Naive thymus-derived CD4-positive, alpha-beta T cell (primary cell): ENCODE measurements around the gene NOS3. TPM values are rescaled to one million over a fixed set of nuclear protein-coding genes. Genes with fewer than 3 reads are reported as not detected.
"Not testable (repeated sequence)": the region's sequence is repeated elsewhere in the genome, so short reads cannot be mapped to it uniquely, and the experiment has no call there.

Source experiments
- ATAC-seq: fragments of 150-1000 bp; cut with Tn5 transposase; 2 replicates; pipeline ENCODE4 v1.10.0; 2021; ENCODE audit warnings: mild to moderate bottlenecking, moderate library complexity
- CTCF ChIA-PET: fragments of 350-600 bp; sonication (Branson Sonifier 250); formaldehyde crosslinking; loops from one replicate; lab custom pipeline; 2021; ENCODE audit warnings: antibody characterized with exemption; lab: Charles Lee
- POLR2A ChIA-PET: fragments of 350-600 bp; sonication (Branson Sonifier 250); formaldehyde crosslinking; loops from one replicate; lab custom pipeline; 2021; ENCODE audit warnings: antibody characterized with exemption, inconsistent platforms; lab: Charles Lee
- DNase-seq, 9 donors: peaks; one replicate each; pipeline versions ENCODE4 v3.0.0 to v3.0.0-alpha.2; 2020 to 2022; ENCODE audit warnings: mixed read lengths in 1 of 9
- H3K27ac ChIP-seq: one replicate; pipeline ENCODE4 v1.7.0; 2013; ENCODE audit warnings: mild to moderate bottlenecking, low read depth, low read length, moderate library complexity
- H3K27me3 ChIP-seq, 2 donors: one replicate each; pipeline ENCODE4 v1.7.0; 2013; ENCODE audit warnings: low read length in 2 of 2, mild to moderate bottlenecking in 2 of 2, moderate library complexity in 2 of 2; ENCODE audit not compliant: control insufficient read depth in 2 of 2, insufficient read depth in 2 of 2
- H3K36me3 ChIP-seq, 3 experiments: 1 replicate in 2 of 3; 2 replicates in 1 of 3; pipeline ENCODE4 v1.7.0; 2013; ENCODE audit warnings: low read length in 3 of 3, mild to moderate bottlenecking in 3 of 3, moderate library complexity in 1 of 3; ENCODE audit not compliant: insufficient read depth in 3 of 3, control insufficient read depth in 2 of 3
- H3K4me1 ChIP-seq, 2 donors: one replicate each; pipeline ENCODE4 v1.7.0; 2013; ENCODE audit warnings: low read length in 2 of 2, mild to moderate bottlenecking in 2 of 2, moderate library complexity in 1 of 2; ENCODE audit not compliant: control insufficient read depth in 2 of 2, insufficient read depth in 2 of 2
- H3K4me3 ChIP-seq: 2 replicates; pipeline ENCODE4 v1.7.0; 2013; ENCODE audit warnings: mild to moderate bottlenecking, low read length
- H3K9me3 ChIP-seq, 3 experiments: 1 replicate in 2 of 3; 2 replicates in 1 of 3; pipeline ENCODE4 v1.7.0; 2013; ENCODE audit warnings: low read length in 3 of 3; ENCODE audit not compliant: control insufficient read depth in 2 of 3
- H3K27ac Mint-ChIP-seq, 9 donors: one replicate each; pipeline ENCODE4 v1.8.0; 2020 to 2022; ENCODE audit warnings: mixed read lengths in 9 of 9, mild to moderate bottlenecking in 8 of 9, moderate library complexity in 5 of 9, inconsistent platforms in 2 of 9
- H3K27me3 Mint-ChIP-seq, 5 donors: one replicate each; pipeline ENCODE4 v1.8.0; 2021 to 2022; ENCODE audit warnings: mixed read lengths in 5 of 5, mild to moderate bottlenecking in 1 of 5
- H3K36me3 Mint-ChIP-seq, 5 donors: one replicate each; pipeline ENCODE4 v1.8.0; 2020 to 2022; ENCODE audit warnings: mixed read lengths in 5 of 5, mild to moderate bottlenecking in 3 of 5, inconsistent platforms in 1 of 5
- H3K4me1 Mint-ChIP-seq, 7 donors: one replicate each; pipeline ENCODE4 v1.8.0; 2020 to 2022; ENCODE audit warnings: mixed read lengths in 7 of 7, mild to moderate bottlenecking in 3 of 7, inconsistent platforms in 1 of 7
- H3K4me3 Mint-ChIP-seq, 10 donors: one replicate each; pipeline ENCODE4 v1.8.0; 2020 to 2022; ENCODE audit warnings: mild to moderate bottlenecking in 10 of 10, mixed read lengths in 10 of 10, moderate library complexity in 6 of 10, inconsistent platforms in 2 of 10
- H3K9me3 Mint-ChIP-seq, 11 donors: one replicate each; pipeline ENCODE4 v1.8.0; 2020 to 2022; ENCODE audit warnings: mixed read lengths in 11 of 11, mild to moderate bottlenecking in 4 of 11, inconsistent platforms in 1 of 11, moderate library complexity in 1 of 11
- intact Hi-C, 2 donors: fragments of 100-400 bp; cut with micrococcal nuclease; formaldehyde crosslinking; loops; one replicate each; pipeline ENCODE4 v1.15.1; 2023
- polyA plus RNA-seq, 2 donors: library from polyadenylated mRNA; unstranded; fragments of 300-500 nt; fragmentation: Illumina TruSeq; gene quantifications; one replicate each; pipeline ENCODE4 v1.2.3, GENCODE V29; 2021
- total RNA-seq, 6 experiments: library from RNA in 5 of 6; stranded (reverse) in 5 of 6; gene quantifications; 1 replicate in 5 of 6; 2 replicates in 1 of 6; pipeline ENCODE4 v1.2.3 and lab custom pipeline; 2021 to 2026

NOS3 gene
- total and polyA plus RNA-seq, 7 experiments from 2014 or later: 2.8 to 19.1 (median 7.9) TPM

- H3K4me1 ChIP-seq, H3K36me3 Mint-ChIP-seq, H3K4me3 Mint-ChIP-seq, H3K9me3 ChIP-seq, H3K27me3 Mint-ChIP-seq, ATAC-seq, H3K4me3 ChIP-seq, intact Hi-C loops, H3K27me3 ChIP-seq, DNase-seq, H3K9me3 Mint-ChIP-seq, POLR2A ChIA-PET, H3K27ac Mint-ChIP-seq, CTCF ChIA-PET, H3K27ac ChIP-seq: not testable (repeated sequence)
- H3K36me3 ChIP-seq: peaks cover 0 to 50% (median 3%) of the 10 kb centered on the region in 3 experiments
- peaks cover 0 to 14% (median 0%) of the 10 kb centered on the region in 7 donors for H3K4me1 Mint-ChIP-seq
Measured at GRCh38 chr7:151043449-151043848, 52.6 kb downstream of the NOS3 start.

DNA sequence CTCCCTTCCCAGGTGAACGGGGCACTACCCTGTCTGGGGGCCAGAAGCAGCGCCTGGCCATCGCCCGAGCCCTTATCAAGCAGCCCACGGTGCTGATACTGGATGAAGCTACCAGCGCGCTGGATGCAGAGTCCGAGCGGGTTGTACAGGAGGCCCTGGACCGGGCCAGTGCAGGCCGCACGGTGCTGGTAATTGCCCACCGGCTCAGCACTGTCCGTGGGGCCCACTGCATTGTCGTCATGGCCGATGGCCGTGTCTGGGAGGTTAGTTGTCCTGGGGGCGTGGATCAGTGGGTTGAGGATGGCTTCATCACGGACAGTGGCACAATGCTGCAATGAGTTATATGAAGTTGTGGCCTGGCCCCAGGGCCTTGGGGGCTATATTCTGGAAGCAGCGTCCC is 53.1 kb downstream of the NOS3 start:
- intact Hi-C loops: no loop called here
- Histone ChIP-seq H3K4me3 (no peak overlapping the region), H3K27ac (no peak overlapping the region), H3K36me3 (peaks cover 0 to 50% (median 3%) of the 10 kb centered on the region in 3 experiments), H3K27me3 (no peaks in the 10 kb centered on the region), H3K9me3 (no peaks in the 10 kb centered on the region), H3K4me1 (no peaks in the 10 kb centered on the region)
- no peaks in the 10 kb centered on the region for H3K27me3 Mint-ChIP-seq
- ChIA-PET CTCF (no interaction called here), POLR2A (no interaction called here)
- peaks cover 0 to 7% (median 0%) of the 10 kb centered on the region in 5 donors for H3K36me3 Mint-ChIP-seq
- no peaks in the 10 kb centered on the region for H3K9me3 Mint-ChIP-seq
- ATAC-seq (no peak), DNase-seq (no peak)
- H3K4me1 Mint-ChIP-seq: peaks cover 0 to 9% (median 3%) of the 10 kb centered on the region in 7 donors
- H3K27ac Mint-ChIP-seq: no peak overlapping the region
- H3K4me3 Mint-ChIP-seq: no peak overlapping the region

GRCh38 chr7:151045262-151045661 is 54.4 kb downstream of the NOS3 start:
- Mint-ChIP-seq H3K36me3 (peaks cover 0 to 7% (median 0%) of the 10 kb centered on the region in 5 donors), H3K9me3 (no peaks in the 10 kb centered on the region), H3K27ac (no peak overlapping the region), H3K4me1 (peaks cover 0 to 4% (median 0%) of the 10 kb centered on the region in 7 donors), H3K4me3 (no peak overlapping the region), H3K27me3 (peaks cover 0 to 6% (median 0%) of the 10 kb centered on the region in 5 donors)
- Histone ChIP-seq H3K27me3 (no peaks in the 10 kb centered on the region), H3K9me3 (no peaks in the 10 kb centered on the region), H3K36me3 (peaks cover 0 to 50% (median 3%) of the 10 kb centered on the region in 3 experiments), H3K27ac (no peak overlapping the region), H3K4me1 (no peaks in the 10 kb centered on the region), H3K4me3 (no peak overlapping the region)
- no peak for DNase-seq
- ChIA-PET POLR2A (interaction anchor here (0.6 kb wide), 1 partner anchor 17 kb away, joined by 3 read pairs; no protein-coding TSS in a partner anchor), CTCF (no interaction called here)
- ATAC-seq: no peak
- intact Hi-C loops: no loop called here

GRCh38 chr7:151045967-151046366 is 55.1 kb downstream of the NOS3 start:
- DNase-seq: no peak
- Mint-ChIP-seq H3K36me3 (peaks cover 0 to 7% (median 0%) of the 10 kb centered on the region in 5 donors), H3K4me3 (no peak overlapping the region), H3K27me3 (peaks cover 0 to 7% (median 0%) of the 10 kb centered on the region in 5 donors), H3K27ac (peak overlapping the region in 1 of 9 donors; percentile 52), H3K4me1 (peaks cover 0 to 4% (median 0%) of the 10 kb centered on the region in 7 donors), H3K9me3 (no peaks in the 10 kb centered on the region)
- ChIA-PET POLR2A (no interaction called here), CTCF (no interaction called here)
- Histone ChIP-seq H3K27ac (no peak overlapping the region), H3K27me3 (no peaks in the 10 kb centered on the region), H3K9me3 (no peaks in the 10 kb centered on the region), H3K4me3 (no peak overlapping the region), H3K4me1 (peaks cover 0 to 3% of the 10 kb centered on the region in 2 donors), H3K36me3 (peaks cover 0 to 45% (median 3%) of the 10 kb centered on the region in 3 experiments)
- intact Hi-C loops: no loop called here
- ATAC-seq: no peak

- H3K27ac ChIP-seq: no peak overlapping the region
- H3K36me3 Mint-ChIP-seq: peaks cover 0 to 2% (median 0%) of the 10 kb centered on the region in 5 donors
- no peaks in the 10 kb centered on the region for H3K9me3 ChIP-seq
- no peaks in the 10 kb centered on the region for H3K27me3 ChIP-seq
- no peak overlapping the region for H3K4me3 ChIP-seq
- H3K4me3 Mint-ChIP-seq: no peak overlapping the region
- no peak for DNase-seq
- H3K9me3 Mint-ChIP-seq: no peaks in the 10 kb centered on the region
- intact Hi-C loops: no loop called here
- ChIA-PET CTCF (no interaction called here), POLR2A (no interaction called here)
- H3K36me3 ChIP-seq: peaks cover 0 to 41% (median 2%) of the 10 kb centered on the region in 3 experiments
- no peak for ATAC-seq
- H3K4me1 ChIP-seq: peaks cover 0 to 6% of the 10 kb centered on the region in 2 donors
- H3K4me1 Mint-ChIP-seq: peaks cover 0 to 6% (median 2%) of the 10 kb centered on the region in 7 donors
- peaks cover 0 to 7% (median 0%) of the 10 kb centered on the region in 5 donors for H3K27me3 Mint-ChIP-seq
- peak overlapping the region in 3 of 9 donors; percentile 29 to 36 (median 31) for H3K27ac Mint-ChIP-seq
Measured at GRCh38 chr7:151046603-151047573, 56.1 kb downstream of the NOS3 start.

- H3K27ac Mint-ChIP-seq: peak within 1 kb of the TSS in 3 of 9 donors; percentile 16 to 36 (median 31)
- ChIA-PET CTCF (interaction anchor here (0.6 kb wide), 1 partner anchor 50 kb away, joined by 4 read pairs; no protein-coding TSS in a partner anchor), POLR2A (no interaction called here)
Measured at GRCh38 chr7:151047976-151048815, 57.4 kb downstream of the NOS3 start, which contains the start of gene ASIC3. ASIC3 (plus strand) TSS chr7:151048531; CDS start chr7:151048886, 355 bp downstream.

More at GRCh38 chr7:151047976-151048815, 57.4 kb downstream of the NOS3 start, which contains the start of gene ASIC3:
- Mint-ChIP-seq H3K4me3 (no peak within 1 kb of the TSS), H3K36me3 (peaks cover 0 to 7% (median 4%) of the 10 kb centered on the region in 5 donors), H3K4me1 (peaks cover 6 to 13% (median 10%) of the 10 kb centered on the region in 7 donors), H3K9me3 (no peaks in the 10 kb centered on the region), H3K27me3 (peaks cover 0 to 10% (median 0%) of the 10 kb centered on the region in 5 donors)
- Histone ChIP-seq H3K9me3 (no peaks in the 10 kb centered on the region), H3K36me3 (peaks cover 0 to 28% (median 0%) of the 10 kb centered on the region in 3 experiments), H3K27ac (no peak within 1 kb of the TSS), H3K4me3 (no peak within 1 kb of the TSS), H3K4me1 (peaks cover 0 to 6% of the 10 kb centered on the region in 2 donors), H3K27me3 (no peaks in the 10 kb centered on the region)
- DNase-seq (no peak), ATAC-seq (no peak)
- intact Hi-C loops: no loop called here
